HCT116 (cell line): ENCODE measurements around the gene DDX52. TPM values are rescaled to one million over a fixed set of nuclear protein-coding genes. Genes with fewer than 3 reads are reported as not detected.

ENCODE experiments used
- ATAC-seq: fragments of 200-7000 bp; cut with Tn5 transposase; 2 replicates; pipeline ENCODE4 v1.9.1; 2020; ENCODE audit warnings: mild to moderate bottlenecking, moderate library complexity
- BruUV-seq: library from RNA; stranded (reverse); fragments of 400-500 nt; replicated peaks from 2 replicates; lab custom pipeline; 2021; lab: Mats Ljungman, UMichigan
- CTCF ChIA-PET: fragments of 300-600 bp; sonication (Branson Sonifier 250); formaldehyde crosslinking; loops from one replicate; lab custom pipeline; 2021; ENCODE audit warnings: antibody characterized with exemption; lab: Charles Lee
- POLR2A ChIA-PET: fragments of 300-600, 350-600 bp; sonication (Branson Sonifier 250); formaldehyde crosslinking; loops from one replicate; lab custom pipeline; 2021; ENCODE audit warnings: antibody characterized with exemption; lab: Charles Lee
- RAD21 ChIA-PET, 2 experiments: fragments of 300-600 bp; sonication (Branson Sonifier 250); formaldehyde crosslinking; loops; one replicate each; lab custom pipeline; 2023; ENCODE audit warnings: low total read pairs in 2 of 2; ENCODE audit not compliant: uncharacterized antibody in 2 of 2, unreplicated experiment in 2 of 2, low non-redundant PET in 1 of 2; lab: Charles Lee
- DNase-seq: peaks from one replicate; pipeline ENCODE4 v3.0.0-alpha.2; 2010; ENCODE audit warnings: low read depth, low spot score
- H2AFZ ChIP-seq: fragments of 200-600 bp; shearing (Covaris generic), sonication (generic); 2 replicates; pipeline ENCODE4 v1.6.1; 2017; ENCODE audit warnings: low read depth, mixed run types, mixed read lengths, antibody characterized with exemption, low read length; ENCODE audit not compliant: poor library complexity, severe bottlenecking
- H3K27ac ChIP-seq: 2 replicates; pipeline ENCODE4 v1.5.1; 2012; ENCODE audit warnings: low read depth, low read length
- H3K27me3 ChIP-seq: fragments of 200-600 bp; sonication (generic); 2 replicates; pipeline ENCODE4 v1.6.1; 2016; ENCODE audit warnings: mixed run types, low read length, mixed read lengths; ENCODE audit not compliant: insufficient read depth
- H3K36me3 ChIP-seq, 2 experiments: fragments of 200-500 bp in 1 of 2; fragments of 200-600 bp in 1 of 2; sonication (Bioruptor generic) in 1 of 2; sonication (generic) in 1 of 2; 2 replicates each; pipeline versions ENCODE4 v1.5.1 to v1.6.1; 2014 to 2016; ENCODE audit warnings: low read length in 2 of 2, inconsistent platforms in 1 of 2, mixed read lengths in 1 of 2, mixed run types in 1 of 2; ENCODE audit not compliant: insufficient read depth in 2 of 2, control insufficient read depth in 1 of 2
- H3K4me1 ChIP-seq, 2 experiments: fragments of 200-600 bp in 1 of 2; sonication (generic) in 1 of 2; 2 replicates each; pipeline versions ENCODE4 v1.5.1 to v1.6.1; 2012 to 2017; ENCODE audit warnings: low read length in 2 of 2, inconsistent platforms in 1 of 2, mild to moderate bottlenecking in 1 of 2, mixed read lengths in 1 of 2, mixed run types in 1 of 2, moderate library complexity in 1 of 2; ENCODE audit not compliant: insufficient read depth in 2 of 2, control insufficient read depth in 1 of 2
- H3K4me2 ChIP-seq: fragments of 200-600 bp; sonication (generic); 2 replicates; pipeline ENCODE4 v1.6.1; 2017; ENCODE audit warnings: mixed run types, low read length, mixed read lengths
- H3K4me3 ChIP-seq, 2 experiments: fragments of 200-600 bp in 1 of 2; sonication (generic) in 1 of 2; replicated peaks in 1 of 2; 2 replicates each; pipeline ENCODE4 v1.5.1; 2011 to 2016; ENCODE audit warnings: low read length in 2 of 2, control low read depth in 1 of 2, low read depth in 1 of 2, mild to moderate bottlenecking in 1 of 2, mixed read lengths in 1 of 2, mixed run types in 1 of 2
- H3K79me2 ChIP-seq: fragments of 200-600 bp; sonication (generic); 2 replicates; pipeline ENCODE4 v1.6.1; 2017; ENCODE audit warnings: mild to moderate bottlenecking, mixed run types, low read length, moderate library complexity, mixed read lengths; ENCODE audit not compliant: insufficient read depth
- H3K9ac ChIP-seq: fragments of 200-600 bp; sonication (generic); 2 replicates; pipeline ENCODE4 v1.6.1; 2016; ENCODE audit warnings: low read length, mixed read lengths
- H3K9me2 ChIP-seq: fragments of 200-600 bp; sonication (generic), shearing (Covaris generic); 2 replicates; pipeline ENCODE4 v1.6.1; 2017; ENCODE audit warnings: mixed run types, mild to moderate bottlenecking, moderate library complexity; ENCODE audit not compliant: insufficient read depth
- H3K9me3 ChIP-seq, 2 experiments: fragments of 200-500 bp in 1 of 2; fragments of 200-600 bp in 1 of 2; sonication (Bioruptor generic) in 1 of 2; sonication (generic) in 1 of 2; 2 replicates each; pipeline ENCODE4 v1.6.1; 2014 to 2017; ENCODE audit warnings: low read length in 2 of 2, mixed read lengths in 2 of 2, inconsistent platforms in 1 of 2, low read depth in 1 of 2, mild to moderate bottlenecking in 1 of 2, mixed run types in 1 of 2, moderate library complexity in 1 of 2; ENCODE audit not compliant: control insufficient read depth in 1 of 2, insufficient read depth in 1 of 2
- H4K20me1 ChIP-seq: fragments of 200-600 bp; sonication (generic), shearing (Covaris generic); 2 replicates; pipeline ENCODE4 v1.6.1; 2017; ENCODE audit warnings: mixed run types, mild to moderate bottlenecking, moderate library complexity; ENCODE audit not compliant: insufficient read depth
- CEBPB ChIP-seq: IDR thresholded peaks from 2 replicates; pipeline ENCODE4 v1.6.1; 2012; ENCODE audit warnings: low read depth
- CTCF ChIP-seq, 3 experiments: fragments of 200-600 bp in 1 of 3; sonication (generic) in 1 of 3; IDR thresholded peaks in 2 of 3; conservative IDR thresholded peaks in 1 of 3; 2 replicates each; pipeline ENCODE4 v1.5.1; 2012 to 2017; ENCODE audit warnings: low read depth in 2 of 3, low read length in 2 of 3, antibody characterized with exemption in 1 of 3, borderline replicate concordance in 1 of 3, control low read depth in 1 of 3, mild to moderate bottlenecking in 1 of 3, mixed read lengths in 1 of 3, mixed run types in 1 of 3, moderate library complexity in 1 of 3; ENCODE audit not compliant: insufficient read depth in 1 of 3
- EZH2phosphoT487 ChIP-seq: fragments of 200-600 bp; IDR thresholded peaks from 2 replicates; pipeline ENCODE4 v1.6.1; 2018; ENCODE audit warnings: antibody characterized with exemption, borderline replicate concordance
- JUND ChIP-seq: IDR thresholded peaks from 2 replicates; pipeline ENCODE4 v1.6.1; 2012
- MAX ChIP-seq: IDR thresholded peaks from 2 replicates; pipeline ENCODE4 v1.6.1; 2012
- POLR2AphosphoS5 ChIP-seq: IDR thresholded peaks from 2 replicates; pipeline ENCODE4 v1.6.1; 2011; ENCODE audit warnings: mild to moderate bottlenecking, low read depth, low read length, moderate library complexity
- REST ChIP-seq: IDR thresholded peaks from 2 replicates; pipeline ENCODE4 v1.6.1; 2012; ENCODE audit warnings: low read depth
- SRF ChIP-seq: IDR thresholded peaks from 2 replicates; pipeline ENCODE4 v1.6.1; 2012; ENCODE audit warnings: low read depth
- YY1 ChIP-seq: IDR thresholded peaks from 2 replicates; pipeline ENCODE4 v1.6.1; 2011; ENCODE audit warnings: low read length, low read depth, moderate library complexity, mild to moderate bottlenecking; ENCODE audit not compliant: insufficient replicate concordance; ENCODE audit errors: extremely low read depth
- ZNF274 ChIP-seq: fragments of 200-500 bp; sonication (Bioruptor generic); IDR thresholded peaks from 2 replicates; pipeline ENCODE4 v1.6.1; 2014; ENCODE audit warnings: mild to moderate bottlenecking, low read depth, low read length, inconsistent platforms
- intact Hi-C: fragments of 100-400 bp; cut with micrococcal nuclease; formaldehyde crosslinking; loops from 2 replicates; pipeline ENCODE4 v1.10.0; 2022
- total RNA-seq: library from RNA; stranded (reverse); gene quantifications from one replicate; pipeline ENCODE4 v1.2.1, GENCODE V29; 2021; ENCODE audit not compliant: unreplicated experiment

The DDX52 gene
- total RNA-seq, 1 experiment from 2014 or later: 45.4 TPM

GRCh38 chr17:37661400-37662014 lies 18.3 kb upstream of the DDX52 start:
- Histone ChIP-seq H3K4me1 (no peaks in the 10 kb centered on the region), H4K20me1 (no peaks in the 10 kb centered on the region), H3K9ac (no peak overlapping the region), H3K9me2 (no peaks in the 10 kb centered on the region), H3K27me3 (no peaks in the 10 kb centered on the region), H3K9me3 (no peaks in the 10 kb centered on the region), H3K36me3 (no peaks in the 10 kb centered on the region), H2AFZ (no peak overlapping the region), H3K79me2 (no peaks in the 10 kb centered on the region), H3K27ac (no peak overlapping the region), H3K4me3 (no peak overlapping the region), H3K4me2 (no peak overlapping the region)
- no peak for TF ChIP-seq EZH2phosphoT487
- TF ChIP-seq MAX: no peak
- TF ChIP-seq CTCF (IDR thresholded peaks at IDR 0.05 in 2 of 3, conservative IDR thresholded peaks at IDR 0.05 in 1 of 3; ENCODE audit: borderline replicate concordance in 1 of 3, insufficient read depth in 1 of 3, low read depth in 2 of 3, low read length in 2 of 3): peak in 2 of 3 experiments; percentile 22 to 34; a peak in 3 of 6 replicates
- ChIA-PET RAD21 (no interaction called here), POLR2A (no interaction called here), CTCF (interaction anchor here (0.7 to 1.1 kb wide), 4 partner anchors 41 to 157 kb away, joined by 3 read pairs; no protein-coding TSS in a partner anchor)
- intact Hi-C loops: no loop called here
- BruUV-seq: no TSS peak
- DNase-seq (no peak), ATAC-seq (no peak; the same call in 1 of the 2 replicates)

- ChIA-PET RAD21 (no interaction called here), CTCF (no interaction called here), POLR2A (no interaction called here)
- no peak for ATAC-seq
- no peaks in the 10 kb centered on the region for H3K79me2 ChIP-seq
- H3K36me3 ChIP-seq: no peaks in the 10 kb centered on the region
- H3K27ac ChIP-seq: no peak overlapping the region
- intact Hi-C loops: no loop called here
- no peak overlapping the region for H2AFZ ChIP-seq
- no peak overlapping the region for H3K4me2 ChIP-seq
- H3K9me3 ChIP-seq: no peaks in the 10 kb centered on the region
- TF ChIP-seq POLR2AphosphoS5 (no peak), JUND (no peak), EZH2phosphoT487 (no peak), REST (no peak), CEBPB (no peak), YY1 (no peak), SRF (no peak), ZNF274 (no peak)
- no peak overlapping the region for H3K9ac ChIP-seq
- H3K4me3 ChIP-seq: no peak overlapping the region
- BruUV-seq: no TSS peak
- H3K4me1 ChIP-seq: no peaks in the 10 kb centered on the region
- DNase-seq: no peak
- H3K27me3 ChIP-seq: no peaks in the 10 kb centered on the region
- no peaks in the 10 kb centered on the region for H3K9me2 ChIP-seq
- no peaks in the 10 kb centered on the region for H4K20me1 ChIP-seq
Observed at GRCh38 chr17:37659925-37660324, 16.7 kb upstream of the DDX52 start.
